Thyroid gland (tissue), 4 donors: Measurements from ENCODE around the gene LMOD1.

Experiments used
- CTCF ChIP-seq, 6 experiments: fragments of 200-600 bp in 3 of 6; fragments of 450-650 bp in 3 of 6; sonication (generic) in 3 of 6; IDR thresholded peaks; one replicate each; pipeline ENCODE4 v1.5.1; 2016 to 2019; ENCODE audit warnings: antibody characterized with exemption in 6 of 6, mild to moderate bottlenecking in 2 of 6, inconsistent platforms in 1 of 6, moderate library complexity in 1 of 6
- POLR2A ChIP-seq, 2 donors: fragments of 450-650 bp; IDR thresholded peaks; one replicate each; pipeline ENCODE4 v1.6.1; 2017; ENCODE audit warnings: antibody characterized with exemption in 2 of 2, mild to moderate bottlenecking in 2 of 2, moderate library complexity in 1 of 2

GRCh38 chr1:201982623-201983379 lies 36.5 kb upstream of the LMOD1 start, which contains the start of gene RNPEP:
- TF ChIP-seq POLR2A (IDR thresholded peaks at IDR 0.05) (peak in 1 of 2 donors; percentile 88), CTCF (IDR thresholded peaks at IDR 0.05) (peak in 5 of 6 experiments; percentile 13 to 43 (median 29))
